Measurements from ENCODE around the gene HEXA. TPM values are rescaled to one million over a fixed set of nuclear protein-coding genes. Genes with fewer than 3 reads are reported as not detected.

Gene HEXA
- polyA plus RNA-seq, 1 experiment = 191 TPM

GRCh38 chr15:72354496-72354895 lies 21.3 kb downstream of the HEXA start:
- no peak overlapping the region for H3K27ac ChIP-seq (ENCODE audit: low read depth, low read length)
- H3K27me3 ChIP-seq (ENCODE audit: control insufficient read depth, insufficient read depth, low read length) = no peaks in the 10 kb centered on the region
- TF ChIP-seq, protein P1, sequence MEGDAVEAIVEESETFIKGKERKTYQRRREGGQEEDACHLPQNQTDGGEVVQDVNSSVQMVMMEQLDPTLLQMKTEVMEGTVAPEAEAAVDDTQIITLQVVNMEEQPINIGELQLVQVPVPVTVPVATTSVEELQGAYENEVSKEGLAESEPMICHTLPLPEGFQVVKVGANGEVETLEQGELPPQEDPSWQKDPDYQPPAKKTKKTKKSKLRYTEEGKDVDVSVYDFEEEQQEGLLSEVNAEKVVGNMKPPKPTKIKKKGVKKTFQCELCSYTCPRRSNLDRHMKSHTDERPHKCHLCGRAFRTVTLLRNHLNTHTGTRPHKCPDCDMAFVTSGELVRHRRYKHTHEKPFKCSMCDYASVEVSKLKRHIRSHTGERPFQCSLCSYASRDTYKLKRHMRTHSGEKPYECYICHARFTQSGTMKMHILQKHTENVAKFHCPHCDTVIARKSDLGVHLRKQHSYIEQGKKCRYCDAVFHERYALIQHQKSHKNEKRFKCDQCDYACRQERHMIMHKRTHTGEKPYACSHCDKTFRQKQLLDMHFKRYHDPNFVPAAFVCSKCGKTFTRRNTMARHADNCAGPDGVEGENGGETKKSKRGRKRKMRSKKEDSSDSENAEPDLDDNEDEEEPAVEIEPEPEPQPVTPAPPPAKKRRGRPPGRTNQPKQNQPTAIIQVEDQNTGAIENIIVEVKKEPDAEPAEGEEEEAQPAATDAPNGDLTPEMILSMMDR (IDR thresholded peaks at IDR 0.05; ENCODE audit: low read depth, low read length) = no peak
- no peak overlapping the region for H3K4me3 ChIP-seq (ENCODE audit: low read depth, low read length)
- DNase-seq (ENCODE audit: low read depth, low spot score) = no peak
- no peaks in the 10 kb centered on the region for H3K9me3 ChIP-seq (ENCODE audit: control insufficient read depth, insufficient read depth, low read length)
- CTCF ChIA-PET = no interaction called here
- POLR2A ChIA-PET = no interaction called here

DNA sequence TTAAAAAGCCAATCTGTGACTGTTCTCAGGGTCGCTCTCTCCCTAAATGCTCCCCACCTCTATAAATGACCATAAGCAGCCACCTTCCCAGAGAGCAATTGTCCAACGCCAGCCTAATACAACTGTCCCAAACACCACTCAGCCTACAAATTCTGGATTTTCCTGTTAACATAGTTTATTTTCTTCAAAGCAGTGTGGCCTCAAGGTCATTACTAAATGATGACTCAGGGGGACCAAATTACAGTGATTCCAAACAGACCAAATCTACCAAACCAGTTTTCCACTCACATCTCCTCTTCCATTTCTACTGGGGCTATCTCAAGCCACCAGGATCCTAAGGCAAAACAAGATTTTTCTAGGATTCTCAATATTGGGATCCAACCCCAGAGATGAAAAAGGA lies 22.5 kb downstream of the HEXA start:
- Histone ChIP-seq H3K27me3 (ENCODE audit: control insufficient read depth, insufficient read depth, low read length) (no peaks in the 10 kb centered on the region), H3K27ac (ENCODE audit: low read depth, low read length) (no peak overlapping the region), H3K9me3 (ENCODE audit: control insufficient read depth, insufficient read depth, low read length) (no peaks in the 10 kb centered on the region), H3K4me3 (ENCODE audit: low read depth, low read length) (no peak overlapping the region)
- ChIA-PET POLR2A (interaction anchor here (1.6 kb wide), 1 partner anchor 13 kb away, joined by 5 read pairs; no protein-coding TSS in a partner anchor), CTCF (no interaction called here)
- TF ChIP-seq, protein P1 (IDR thresholded peaks at IDR 0.05; ENCODE audit: low read depth, low read length) = no peak
- DNase-seq (ENCODE audit: low read depth, low spot score) = no peak

- Histone ChIP-seq H3K4me3 (ENCODE audit: low read depth, low read length) (no peak overlapping the region), H3K27ac (ENCODE audit: low read depth, low read length) (no peak overlapping the region), H3K9me3 (ENCODE audit: control insufficient read depth, insufficient read depth, low read length) (no peaks in the 10 kb centered on the region), H3K27me3 (ENCODE audit: control insufficient read depth, insufficient read depth, low read length) (no peaks in the 10 kb centered on the region)
- TF ChIP-seq, protein P1 (IDR thresholded peaks at IDR 0.05; ENCODE audit: low read depth, low read length) = no peak
- ChIA-PET POLR2A (no interaction called here), CTCF (no interaction called here)
- no peak for DNase-seq (ENCODE audit: low read depth, low spot score)
Observed at GRCh38 chr15:72345806-72346205, 30.0 kb downstream of the HEXA start.

GRCh38 chr15:72345280-72345679 lies 30.5 kb downstream of the HEXA start:
- TF ChIP-seq, protein P1 (IDR thresholded peaks at IDR 0.05; ENCODE audit: low read depth, low read length) = no peak
- DNase-seq (ENCODE audit: low read depth, low spot score) = no peak
- ChIA-PET POLR2A (no interaction called here), CTCF (no interaction called here)
- H3K4me3 ChIP-seq (ENCODE audit: low read depth, low read length) = no peak overlapping the region
- no peaks in the 10 kb centered on the region for H3K9me3 ChIP-seq (ENCODE audit: control insufficient read depth, insufficient read depth, low read length)
- H3K27me3 ChIP-seq (ENCODE audit: control insufficient read depth, insufficient read depth, low read length) = no peaks in the 10 kb centered on the region
- no peak overlapping the region for H3K27ac ChIP-seq (ENCODE audit: low read depth, low read length)

- DNase-seq (ENCODE audit: low read depth, low spot score) = no peak
- H3K27me3 ChIP-seq (ENCODE audit: control insufficient read depth, insufficient read depth, low read length) = no peaks in the 10 kb centered on the region
Observed at GRCh38 chr15:72344602-72345001, 31.2 kb downstream of the HEXA start.

More at GRCh38 chr15:72344602-72345001, 31.2 kb downstream of the HEXA start:
- H3K27ac ChIP-seq (ENCODE audit: low read depth, low read length) = no peak overlapping the region
- TF ChIP-seq, protein P1 (IDR thresholded peaks at IDR 0.05; ENCODE audit: low read depth, low read length) = no peak
- H3K4me3 ChIP-seq (ENCODE audit: low read depth, low read length) = no peak overlapping the region
- ChIA-PET POLR2A (no interaction called here), CTCF (no interaction called here)
- no peaks in the 10 kb centered on the region for H3K9me3 ChIP-seq (ENCODE audit: control insufficient read depth, insufficient read depth, low read length)

Measured in AG04450 (cell line).